SHP77 (cell line): ENCODE results near the gene ABTB2.

Source experiments
- DNase-seq, 2 experiments: peaks; one replicate each; lab custom pipeline; 2025; lab: John Stamatoyannopoulos, UW

The ABTB2 gene

GRCh38 chr11:34284811-34285481 is 72.9 kb downstream of the ABTB2 start:
- peak; percentile 66 to 76 for DNase-seq

GRCh38 chr11:34284156-34284555 is 73.7 kb downstream of the ABTB2 start:
- no peak for DNase-seq

GRCh38 chr11:34280945-34281872 is 76.6 kb downstream of the ABTB2 start:
- DNase-seq = no peak

GRCh38 chr11:34278693-34279297 is 79.0 kb downstream of the ABTB2 start:
- DNase-seq = no peak

- no peak for DNase-seq
These were observed 79.6 kb downstream of the ABTB2 start for GRCh38 chr11:34278175-34278574.

- no peak for DNase-seq
These were observed 80.6 kb downstream of the ABTB2 start for GRCh38 chr11:34277171-34277570.

- DNase-seq = no peak
These were observed 81.4 kb downstream of the ABTB2 start for GRCh38 chr11:34276352-34276864.

GRCh38 chr11:34275486-34275885 is 82.3 kb downstream of the ABTB2 start:
- no peak for DNase-seq

GRCh38 chr11:34274712-34275398 is 83.0 kb downstream of the ABTB2 start:
- DNase-seq = peak; percentile 12 to 47

- DNase-seq = no peak
These were observed 84.7 kb downstream of the ABTB2 start for GRCh38 chr11:34273099-34273498.

GRCh38 chr11:34271727-34272126 is 86.1 kb downstream of the ABTB2 start:
- DNase-seq = no peak

- DNase-seq = no peak
These were observed 87.1 kb downstream of the ABTB2 start for GRCh38 chr11:34270711-34271110.

GRCh38 chr11:34269694-34270245 is 88.0 kb downstream of the ABTB2 start:
- no peak for DNase-seq

- DNase-seq = no peak
These were observed 88.8 kb downstream of the ABTB2 start for GRCh38 chr11:34268906-34269430.

GRCh38 chr11:34267417-34267816 is 90.4 kb downstream of the ABTB2 start:
- no peak for DNase-seq

- DNase-seq = no peak
These were observed 90.8 kb downstream of the ABTB2 start for GRCh38 chr11:34267013-34267412.

- DNase-seq = no peak
These were observed 91.5 kb downstream of the ABTB2 start for GRCh38 chr11:34266090-34266912.

GRCh38 chr11:34264303-34265110 is 93.3 kb downstream of the ABTB2 start:
- no peak for DNase-seq

- DNase-seq = peak; percentile 17 to 44
These were observed 94.2 kb downstream of the ABTB2 start for GRCh38 chr11:34263441-34264091.
